ENCODE results near the gene TFDP1.

The TFDP1 gene

DNA sequence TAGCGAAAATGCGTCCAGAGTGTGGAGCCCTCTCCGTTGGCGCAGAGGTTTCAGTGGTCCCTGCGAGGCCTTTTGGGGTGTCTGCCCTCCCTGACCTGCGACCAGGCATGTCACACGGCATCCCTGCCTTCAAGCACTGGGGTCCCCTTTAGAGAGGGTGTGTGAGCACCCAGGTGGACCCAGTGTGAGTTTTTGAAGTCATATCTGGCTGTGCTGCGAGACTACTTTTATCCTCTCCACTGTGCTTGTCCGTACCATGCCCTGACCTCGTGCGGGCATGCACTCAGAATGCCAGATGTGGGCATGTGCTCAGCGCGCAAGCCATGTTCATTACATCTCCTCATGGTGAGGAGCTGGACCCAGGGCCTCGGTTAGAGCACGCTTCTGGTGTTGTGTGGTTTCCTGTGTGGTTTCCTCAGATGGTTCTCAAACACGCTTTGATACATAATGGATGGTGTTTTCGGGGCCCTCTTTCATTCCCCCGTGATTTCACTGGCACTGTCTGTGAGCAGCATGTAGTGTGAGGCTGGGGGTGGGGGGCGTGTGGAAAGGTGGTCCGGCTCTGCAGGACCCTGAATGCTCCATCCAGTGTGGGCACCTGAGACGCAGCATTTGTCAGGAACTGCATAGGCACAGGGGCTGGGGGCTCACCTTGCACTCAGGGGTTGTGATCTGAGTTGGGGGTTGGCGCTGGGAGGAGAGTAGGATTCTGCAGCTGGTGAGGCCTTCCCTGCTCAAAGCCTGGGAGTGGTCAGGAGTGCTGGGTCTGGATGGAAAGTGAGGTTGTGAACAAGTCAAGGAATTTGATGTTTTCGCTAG is 2.3 kb downstream of the TFDP1 start:
- TF ChIP-seq EP300 (IDR thresholded peaks at IDR 0.05; ENCODE audit: borderline replicate concordance) (no peak), RAD21 (IDR thresholded peaks at IDR 0.05; ENCODE audit: low read depth) (no peak)

DNA sequence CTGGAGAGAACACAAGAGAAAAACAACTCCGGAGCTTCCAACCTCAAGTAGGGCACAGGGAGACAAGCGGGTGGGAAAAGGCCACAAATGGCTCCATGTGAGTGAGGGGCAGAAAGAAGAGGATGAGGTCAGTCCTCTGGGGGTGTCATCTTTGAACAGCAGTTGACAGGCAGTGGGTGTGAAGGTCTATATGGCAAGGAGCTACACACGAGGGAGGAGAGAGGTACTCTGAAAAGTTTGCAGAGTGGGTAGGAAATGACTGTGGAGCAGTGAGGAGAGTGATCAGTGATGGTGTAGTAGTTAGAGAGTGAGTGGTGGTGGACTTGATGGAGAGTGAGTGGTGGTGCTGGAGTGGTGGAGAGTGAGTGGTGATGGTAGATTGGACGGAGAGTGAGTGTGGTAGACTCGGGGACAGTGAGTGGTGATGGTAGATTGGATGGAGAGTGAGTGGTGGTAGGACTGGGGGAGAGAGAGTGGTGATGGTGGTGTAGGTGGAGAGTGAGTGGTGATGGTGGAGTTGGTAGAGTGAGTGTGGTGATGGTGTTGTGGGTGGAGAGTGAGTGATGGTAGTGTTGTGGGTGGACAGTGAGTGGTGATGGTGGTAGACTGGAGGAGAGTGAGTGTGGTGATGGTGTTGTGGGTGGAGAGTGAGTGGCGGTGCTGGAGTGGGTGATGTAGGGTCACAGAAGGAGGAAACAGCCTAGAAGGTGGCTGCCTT is 4.0 kb downstream of the TFDP1 start:
- TF ChIP-seq EGR1 (IDR thresholded peaks at IDR 0.05) (no peak), CEBPB (IDR thresholded peaks at IDR 0.05) (no peak), TEAD4 (IDR thresholded peaks at IDR 0.05) (no peak), FOXM1 (IDR thresholded peaks at IDR 0.05; ENCODE audit: borderline replicate concordance, low read depth) (no peak), TCF12 (IDR thresholded peaks at IDR 0.05; ENCODE audit: low read depth) (no peak), TAF1 (IDR thresholded peaks at IDR 0.05; ENCODE audit: low read depth) (no peak), RAD21 (IDR thresholded peaks at IDR 0.05; ENCODE audit: low read depth) (no peak)
- TF ChIP-seq, protein P1, sequence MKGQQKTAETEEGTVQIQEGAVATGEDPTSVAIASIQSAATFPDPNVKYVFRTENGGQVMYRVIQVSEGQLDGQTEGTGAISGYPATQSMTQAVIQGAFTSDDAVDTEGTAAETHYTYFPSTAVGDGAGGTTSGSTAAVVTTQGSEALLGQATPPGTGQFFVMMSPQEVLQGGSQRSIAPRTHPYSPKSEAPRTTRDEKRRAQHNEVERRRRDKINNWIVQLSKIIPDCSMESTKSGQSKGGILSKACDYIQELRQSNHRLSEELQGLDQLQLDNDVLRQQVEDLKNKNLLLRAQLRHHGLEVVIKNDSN (IDR thresholded peaks at IDR 0.05): no peak
- TF ChIP-seq, protein P2, sequence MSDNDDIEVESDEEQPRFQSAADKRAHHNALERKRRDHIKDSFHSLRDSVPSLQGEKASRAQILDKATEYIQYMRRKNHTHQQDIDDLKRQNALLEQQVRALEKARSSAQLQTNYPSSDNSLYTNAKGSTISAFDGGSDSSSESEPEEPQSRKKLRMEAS (IDR thresholded peaks at IDR 0.05): no peak

DNA sequence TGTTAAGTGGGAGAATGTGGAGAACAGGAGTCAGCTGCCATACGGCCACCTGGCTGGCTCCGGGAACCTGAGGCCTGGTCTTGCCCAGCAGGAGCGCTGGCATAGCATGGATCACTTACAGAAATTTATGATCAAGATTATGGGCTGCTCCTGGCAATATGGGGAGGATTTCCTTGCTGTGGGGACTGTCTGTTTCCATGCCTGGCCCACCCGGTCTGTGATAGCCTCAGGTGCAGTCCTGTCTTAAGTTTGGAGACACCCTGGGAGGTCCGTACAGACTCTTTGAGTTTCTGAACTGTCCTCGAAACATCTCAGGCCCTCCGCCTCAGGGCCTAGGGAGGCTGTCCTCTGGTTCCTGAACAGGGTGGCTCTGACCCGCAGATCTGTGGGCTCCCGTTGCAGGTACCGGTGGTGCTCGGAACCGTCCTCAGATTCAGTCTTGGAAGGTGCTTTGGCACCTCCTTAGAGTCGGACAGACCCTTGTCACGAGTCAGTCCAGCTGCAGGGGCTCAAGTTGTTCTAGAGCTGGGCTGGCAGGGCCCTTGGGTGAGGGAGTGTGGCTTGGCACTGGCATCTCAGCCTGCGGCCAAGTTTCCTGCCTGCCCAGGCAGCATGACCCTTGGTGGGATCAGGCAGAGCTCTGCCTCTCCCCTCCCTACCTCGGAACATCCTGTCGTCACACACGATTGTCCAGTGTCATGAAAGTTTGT is 4.9 kb downstream of the TFDP1 start:
- TF ChIP-seq EGR1 (IDR thresholded peaks at IDR 0.05) (no peak), ZBTB7A (IDR thresholded peaks at IDR 0.05; ENCODE audit: low read depth) (no peak), YY1 (IDR thresholded peaks at IDR 0.05; ENCODE audit: low read depth) (no peak), TCF12 (IDR thresholded peaks at IDR 0.05; ENCODE audit: low read depth) (no peak), TEAD4 (IDR thresholded peaks at IDR 0.05) (no peak)
- TF ChIP-seq, protein P1 (IDR thresholded peaks at IDR 0.05): no peak

DNA sequence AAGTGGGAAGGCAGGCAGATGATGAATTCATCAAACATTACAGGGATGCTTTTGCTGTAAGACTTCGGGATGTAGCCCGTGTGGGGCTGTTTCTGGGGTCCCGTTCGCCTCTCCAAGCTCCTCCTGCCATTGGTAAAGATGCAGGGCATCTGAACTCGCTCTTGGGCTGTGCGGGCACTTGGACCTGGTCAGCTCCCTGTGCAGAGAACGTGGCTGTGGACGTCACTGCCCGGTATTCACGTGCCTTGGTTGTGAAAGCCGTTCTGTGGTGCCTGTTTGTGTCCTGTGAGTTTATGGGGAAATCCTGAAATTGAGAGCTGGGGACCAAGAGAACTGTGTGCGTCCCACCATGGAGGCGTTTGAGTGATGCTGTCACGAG is 5.4 kb downstream of the TFDP1 start:
- no peak for TF ChIP-seq EGR1 (IDR thresholded peaks at IDR 0.05)
- no peak for TF ChIP-seq ZBTB7A (IDR thresholded peaks at IDR 0.05; ENCODE audit: low read depth)
- no peak for TF ChIP-seq TAF1 (IDR thresholded peaks at IDR 0.05; ENCODE audit: low read depth)
- no peak for TF ChIP-seq FOXM1 (IDR thresholded peaks at IDR 0.05; ENCODE audit: borderline replicate concordance, low read depth)
- no peak for TF ChIP-seq EP300 (IDR thresholded peaks at IDR 0.05; ENCODE audit: borderline replicate concordance)
- TF ChIP-seq TCF12 (IDR thresholded peaks at IDR 0.05; ENCODE audit: low read depth): no peak
- no peak for TF ChIP-seq CEBPB (IDR thresholded peaks at IDR 0.05)
- TF ChIP-seq, protein P2 (IDR thresholded peaks at IDR 0.05): no peak
- TF ChIP-seq, protein P3, sequence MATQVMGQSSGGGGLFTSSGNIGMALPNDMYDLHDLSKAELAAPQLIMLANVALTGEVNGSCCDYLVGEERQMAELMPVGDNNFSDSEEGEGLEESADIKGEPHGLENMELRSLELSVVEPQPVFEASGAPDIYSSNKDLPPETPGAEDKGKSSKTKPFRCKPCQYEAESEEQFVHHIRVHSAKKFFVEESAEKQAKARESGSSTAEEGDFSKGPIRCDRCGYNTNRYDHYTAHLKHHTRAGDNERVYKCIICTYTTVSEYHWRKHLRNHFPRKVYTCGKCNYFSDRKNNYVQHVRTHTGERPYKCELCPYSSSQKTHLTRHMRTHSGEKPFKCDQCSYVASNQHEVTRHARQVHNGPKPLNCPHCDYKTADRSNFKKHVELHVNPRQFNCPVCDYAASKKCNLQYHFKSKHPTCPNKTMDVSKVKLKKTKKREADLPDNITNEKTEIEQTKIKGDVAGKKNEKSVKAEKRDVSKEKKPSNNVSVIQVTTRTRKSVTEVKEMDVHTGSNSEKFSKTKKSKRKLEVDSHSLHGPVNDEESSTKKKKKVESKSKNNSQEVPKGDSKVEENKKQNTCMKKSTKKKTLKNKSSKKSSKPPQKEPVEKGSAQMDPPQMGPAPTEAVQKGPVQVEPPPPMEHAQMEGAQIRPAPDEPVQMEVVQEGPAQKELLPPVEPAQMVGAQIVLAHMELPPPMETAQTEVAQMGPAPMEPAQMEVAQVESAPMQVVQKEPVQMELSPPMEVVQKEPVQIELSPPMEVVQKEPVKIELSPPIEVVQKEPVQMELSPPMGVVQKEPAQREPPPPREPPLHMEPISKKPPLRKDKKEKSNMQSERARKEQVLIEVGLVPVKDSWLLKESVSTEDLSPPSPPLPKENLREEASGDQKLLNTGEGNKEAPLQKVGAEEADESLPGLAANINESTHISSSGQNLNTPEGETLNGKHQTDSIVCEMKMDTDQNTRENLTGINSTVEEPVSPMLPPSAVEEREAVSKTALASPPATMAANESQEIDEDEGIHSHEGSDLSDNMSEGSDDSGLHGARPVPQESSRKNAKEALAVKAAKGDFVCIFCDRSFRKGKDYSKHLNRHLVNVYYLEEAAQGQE (IDR thresholded peaks at IDR 0.05; ENCODE audit: low read depth): no peak
- TF ChIP-seq, protein P1 (IDR thresholded peaks at IDR 0.05): no peak
- no peak for TF ChIP-seq CREB1 (IDR thresholded peaks at IDR 0.05; ENCODE audit: low read depth)
- no peak for TF ChIP-seq NFIC (IDR thresholded peaks at IDR 0.05)
- TF ChIP-seq YY1 (IDR thresholded peaks at IDR 0.05; ENCODE audit: low read depth): no peak
- no peak for TF ChIP-seq RAD21 (IDR thresholded peaks at IDR 0.05; ENCODE audit: low read depth)
- TF ChIP-seq TEAD4 (IDR thresholded peaks at IDR 0.05): no peak

DNA sequence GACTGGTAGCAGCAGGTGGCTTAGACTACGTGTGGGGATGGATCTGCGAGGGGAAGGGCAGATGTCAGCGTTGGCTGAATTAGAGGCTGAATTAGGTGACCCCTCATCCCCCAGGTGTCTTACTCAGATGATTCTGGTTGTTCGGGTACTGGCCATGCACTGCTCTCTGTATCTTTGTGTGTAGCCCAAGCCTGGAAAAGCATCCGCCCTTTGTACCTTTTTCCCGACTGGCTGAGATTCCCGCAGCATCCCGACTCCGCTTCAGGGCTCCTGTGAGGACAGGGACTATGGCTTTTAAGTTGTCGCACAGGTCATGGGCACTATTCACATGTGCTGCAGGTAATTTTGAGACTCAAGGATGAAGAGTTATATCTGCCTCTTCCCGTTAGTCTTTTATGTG is 7.2 kb downstream of the TFDP1 start:
- no peak for TF ChIP-seq NFIC (IDR thresholded peaks at IDR 0.05)
- TF ChIP-seq, protein P3 (IDR thresholded peaks at IDR 0.05; ENCODE audit: low read depth): no peak
